Measurements from ENCODE around the gene SIMC1.
"Not testable (repeated sequence)": the region's sequence is repeated elsewhere in the genome, so short reads cannot be mapped to it uniquely, and the experiment has no call there.

Gene SIMC1

DNA sequence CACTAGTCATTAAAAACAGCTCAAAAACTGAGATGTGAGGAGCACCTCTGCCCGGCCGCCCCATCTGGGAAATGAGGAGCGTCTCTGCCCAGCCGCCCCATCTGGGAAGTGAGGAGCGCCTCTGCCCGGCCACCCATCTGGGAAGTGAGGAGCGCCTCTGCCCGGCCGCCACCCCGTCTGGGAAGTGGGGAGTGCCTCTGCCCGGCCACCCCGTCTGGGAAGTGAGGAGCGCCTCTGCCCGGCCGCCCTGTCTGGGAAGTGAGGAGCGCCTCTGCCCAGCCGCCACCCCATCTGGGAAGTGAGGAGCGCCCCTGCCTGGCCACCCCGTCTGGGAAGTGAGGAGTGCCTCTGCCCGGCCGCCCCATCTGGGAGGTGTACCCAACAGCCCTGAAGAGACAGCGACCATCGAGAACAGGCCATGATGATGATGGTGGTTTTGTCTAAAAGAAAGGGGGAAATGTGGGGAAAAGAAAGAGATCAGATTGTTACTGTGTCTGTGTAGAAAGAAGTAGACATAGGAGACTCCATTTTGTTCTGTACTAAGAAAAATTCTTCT, 23.7 kb upstream of the SIMC1 start:
- DNase-seq (ENCODE audit: low read depth in 2 of 2, low spot score in 1 of 2), result not testable (repeated sequence)

- DNase-seq (ENCODE audit: low read depth in 2 of 2, low spot score in 1 of 2), result not testable (repeated sequence)
Observed at GRCh38 chr5:176216393-176216916, 21.8 kb upstream of the SIMC1 start.

GRCh38 chr5:176217188-176217729, 21.0 kb upstream of the SIMC1 start:
- not testable (repeated sequence) for DNase-seq (ENCODE audit: low read depth in 2 of 2, low spot score in 1 of 2)

DNA sequence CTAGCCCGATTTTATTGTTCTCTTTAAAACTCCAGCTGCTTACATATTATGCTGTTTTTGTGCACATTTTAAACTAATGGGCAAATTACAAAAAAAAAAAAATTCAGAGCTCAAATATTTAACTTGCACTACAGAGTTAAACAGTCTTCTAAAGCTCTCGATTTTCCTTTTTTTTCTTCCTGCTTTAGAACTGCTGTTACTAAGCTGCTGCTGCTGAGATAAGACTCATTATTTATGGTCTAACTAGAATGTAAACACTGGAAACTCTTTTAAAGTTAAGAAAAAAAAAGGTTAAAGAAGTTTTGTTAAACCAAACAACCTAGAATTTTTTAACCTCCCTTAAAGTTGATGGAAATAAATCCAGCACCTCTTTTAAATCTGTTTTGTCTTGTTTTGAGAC, 20.5 kb upstream of the SIMC1 start:
- not testable (repeated sequence) for DNase-seq (ENCODE audit: low read depth in 2 of 2, low spot score in 1 of 2)

DNA sequence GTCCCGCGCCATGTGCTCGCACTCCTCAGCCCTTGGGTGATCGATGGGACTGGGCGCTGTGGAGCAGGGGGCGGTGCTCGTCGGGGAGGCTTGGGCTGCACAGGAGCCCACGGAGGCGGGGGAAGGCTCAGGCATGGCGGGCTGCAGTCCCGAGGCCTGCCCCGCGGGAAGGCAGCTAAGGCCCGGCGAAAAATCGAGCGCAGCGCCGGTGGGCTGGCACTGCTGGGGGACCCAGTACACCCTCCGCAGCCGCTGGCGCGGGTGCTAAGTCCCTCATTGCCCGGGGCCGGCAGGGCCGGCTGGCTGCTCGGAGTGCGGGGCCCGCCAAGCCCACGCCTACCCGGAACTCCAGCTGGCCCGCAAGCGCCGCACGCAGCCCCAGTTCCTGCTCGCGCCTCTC, 16.2 kb upstream of the SIMC1 start:
- DNase-seq (ENCODE audit: low read depth in 2 of 2, low spot score in 1 of 2), result not testable (repeated sequence)

DNA sequence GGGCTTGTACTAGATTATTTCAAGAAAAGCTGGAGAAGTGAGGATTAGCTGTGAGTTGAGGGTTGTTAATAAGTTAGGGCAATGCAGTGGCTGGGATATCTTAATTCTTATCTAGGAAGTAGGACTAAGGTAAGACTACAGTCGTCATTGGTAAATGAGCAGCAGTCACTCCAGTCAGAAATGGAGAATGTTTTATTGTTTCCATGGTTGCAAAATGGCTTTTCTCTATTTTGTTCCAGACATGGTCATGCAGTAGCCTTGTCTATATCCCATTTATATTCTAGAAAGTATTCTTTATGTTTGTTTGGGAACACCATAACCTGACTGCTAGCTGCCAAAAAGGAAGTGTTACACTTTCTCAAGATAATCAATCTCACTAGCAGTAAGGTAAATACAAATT, 9.9 kb upstream of the SIMC1 start:
- not testable (repeated sequence) for DNase-seq (ENCODE audit: low read depth in 2 of 2, low spot score in 1 of 2)

GRCh38 chr5:176233253-176233652, 5.0 kb upstream of the SIMC1 start:
- not testable (repeated sequence) for DNase-seq (ENCODE audit: low read depth in 2 of 2, low spot score in 1 of 2)

DNA sequence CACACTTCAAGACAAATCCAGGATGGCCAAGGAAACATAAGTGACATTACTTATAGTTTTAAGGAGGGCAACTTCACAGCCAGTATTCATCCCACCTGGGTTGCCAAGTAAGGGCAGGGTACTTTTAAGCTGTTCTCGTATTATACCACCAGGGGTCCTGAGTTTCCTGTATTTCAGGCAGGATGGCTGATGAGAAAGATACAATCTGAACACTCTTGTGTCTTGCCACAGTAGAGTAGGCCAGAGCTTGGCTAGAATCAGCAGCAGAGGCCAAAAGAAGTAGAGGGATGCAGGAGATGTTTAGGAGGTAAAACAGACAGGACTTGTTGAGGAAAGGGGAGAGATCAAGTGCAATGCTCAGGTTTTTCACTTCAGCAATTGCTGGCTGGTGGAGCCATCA, 3.1 kb upstream of the SIMC1 start:
- not testable (repeated sequence) for DNase-seq (ENCODE audit: low read depth in 2 of 2, low spot score in 1 of 2)

GRCh38 chr5:176238645-176239283, 540 bp downstream of the SIMC1 start:
- DNase-seq (ENCODE audit: low read depth in 2 of 2, low spot score in 1 of 2), result not testable (repeated sequence)

- DNase-seq (ENCODE audit: low read depth in 2 of 2, low spot score in 1 of 2), result not testable (repeated sequence)
Observed at GRCh38 chr5:176239304-176239703, 1.1 kb downstream of the SIMC1 start.

GRCh38 chr5:176244318-176244717, 6.1 kb downstream of the SIMC1 start:
- DNase-seq (ENCODE audit: low read depth in 2 of 2, low spot score in 1 of 2), result not testable (repeated sequence)

GRCh38 chr5:176245074-176245473, 6.8 kb downstream of the SIMC1 start:
- DNase-seq (ENCODE audit: low read depth in 2 of 2, low spot score in 1 of 2), result not testable (repeated sequence)

- not testable (repeated sequence) for DNase-seq (ENCODE audit: low read depth in 2 of 2, low spot score in 1 of 2)
Observed at GRCh38 chr5:176245489-176245888, 7.3 kb downstream of the SIMC1 start.

- not testable (repeated sequence) for DNase-seq (ENCODE audit: low read depth in 2 of 2, low spot score in 1 of 2)
Observed at GRCh38 chr5:176250691-176251090, 12.5 kb downstream of the SIMC1 start.

GRCh38 chr5:176252171-176252570, 13.9 kb downstream of the SIMC1 start:
- not testable (repeated sequence) for DNase-seq (ENCODE audit: low read depth in 2 of 2, low spot score in 1 of 2)

DNA sequence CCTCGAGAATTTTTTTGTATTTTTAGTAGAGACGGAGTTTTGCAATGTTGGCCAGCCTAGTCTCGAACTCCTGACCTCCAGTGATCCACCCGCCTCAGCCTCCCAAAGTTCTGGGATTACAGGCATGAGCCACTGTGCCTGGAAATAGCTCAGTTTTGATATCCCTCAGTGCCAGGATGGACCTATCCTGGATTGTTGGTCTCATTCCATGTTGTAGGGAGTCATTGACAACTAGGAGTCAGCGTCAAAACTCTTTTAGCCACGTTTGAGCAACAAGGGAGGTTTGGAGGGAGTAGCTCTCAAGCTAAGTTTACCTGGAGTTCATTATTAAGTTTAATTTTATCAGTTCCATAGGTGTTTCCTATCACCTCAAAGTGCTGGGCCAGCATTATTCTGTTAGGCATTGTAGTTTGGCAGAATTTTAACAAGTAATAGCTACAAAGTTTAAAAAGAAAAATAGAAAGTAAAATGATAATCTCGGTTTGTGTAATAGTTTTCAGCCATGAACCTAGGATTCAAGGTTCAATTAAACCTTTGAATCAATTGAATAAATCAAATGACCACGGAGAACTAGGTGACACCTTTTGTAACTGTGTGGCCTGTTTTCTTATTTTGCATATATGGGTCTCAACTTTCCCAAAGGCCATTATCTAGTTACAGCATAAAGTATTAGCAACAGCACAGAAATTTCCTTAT, 15.3 kb downstream of the SIMC1 start:
- DNase-seq (ENCODE audit: low read depth in 2 of 2, low spot score in 1 of 2), result not testable (repeated sequence)

- not testable (repeated sequence) for DNase-seq (ENCODE audit: low read depth in 2 of 2, low spot score in 1 of 2)
Observed at GRCh38 chr5:176254066-176254393, 15.8 kb downstream of the SIMC1 start.

- not testable (repeated sequence) for DNase-seq (ENCODE audit: low read depth in 2 of 2, low spot score in 1 of 2)
Observed at GRCh38 chr5:176257871-176258505, 19.8 kb downstream of the SIMC1 start.

DNA sequence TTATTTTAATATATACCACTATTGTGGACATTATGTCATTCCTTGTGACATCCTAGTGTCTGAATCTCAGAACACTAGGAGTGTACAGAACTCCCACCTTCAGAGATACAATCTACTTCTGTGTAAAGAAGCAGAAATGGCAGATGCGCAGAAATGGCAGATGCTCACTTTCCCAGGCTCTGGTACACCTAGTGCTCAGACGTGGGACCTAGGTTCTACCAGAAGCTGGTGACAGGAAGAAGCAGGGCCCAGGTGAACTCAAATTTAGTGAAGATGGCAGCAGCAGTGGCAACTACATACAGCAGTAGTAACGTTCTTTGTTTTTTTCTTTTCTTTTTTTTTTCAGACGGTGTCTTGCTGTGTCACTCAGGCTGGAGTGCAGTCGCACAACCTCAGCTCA, 22.5 kb downstream of the SIMC1 start:
- DNase-seq (ENCODE audit: low read depth in 2 of 2, low spot score in 1 of 2), result not testable (repeated sequence)

DNA sequence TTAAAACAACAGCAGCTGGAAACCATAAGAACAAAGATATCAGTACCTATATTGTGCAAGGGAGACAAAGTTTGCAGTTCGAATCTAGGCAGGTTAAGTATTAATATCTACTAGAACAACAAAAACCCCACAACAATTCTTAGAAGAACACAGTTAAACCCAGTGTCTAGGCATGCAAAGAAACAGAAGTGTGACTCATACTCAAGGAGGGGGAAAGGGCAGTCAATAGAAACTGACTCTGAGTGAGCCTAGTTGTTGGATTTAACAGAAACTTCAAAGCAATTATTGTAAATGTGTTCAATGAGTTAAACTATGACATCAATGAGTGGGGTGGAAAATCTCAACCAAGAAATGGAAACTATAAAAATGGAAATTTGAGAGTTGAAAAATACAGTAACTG, 28.2 kb downstream of the SIMC1 start:
- not testable (repeated sequence) for DNase-seq (ENCODE audit: low read depth in 2 of 2, low spot score in 1 of 2)

DNA sequence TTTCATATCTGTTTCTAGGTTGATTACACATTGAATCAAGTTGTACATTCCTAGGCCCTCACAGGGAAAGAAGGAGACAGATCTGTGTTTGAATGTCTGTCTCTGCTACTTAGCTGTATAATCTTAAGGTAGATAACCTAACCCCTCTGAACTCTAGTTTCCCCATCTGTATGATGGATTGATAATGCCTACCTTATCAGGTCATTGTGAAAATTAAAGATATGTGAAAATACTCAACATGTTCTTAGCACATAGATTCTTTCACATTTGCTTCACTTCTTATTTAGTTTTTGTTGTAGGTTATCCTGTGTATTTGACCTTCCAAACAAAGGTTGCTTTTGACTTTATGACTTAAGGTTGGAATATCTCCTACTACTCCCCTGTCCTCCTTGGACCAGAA, 50.8 kb downstream of the SIMC1 start:
- not testable (repeated sequence) for DNase-seq (ENCODE audit: low read depth in 2 of 2, low spot score in 1 of 2)
